K562 (cell line): ENCODE results near the gene KYAT1. TPM values are rescaled to one million over a fixed set of nuclear protein-coding genes. Genes with fewer than 3 reads are reported as not detected.

Source experiments
- CAMTA2 ChIP-seq: fragments of 250-450 bp; sonication (Bioruptor Pico); conservative IDR thresholded peaks from 2 replicates; pipeline ENCODE4 v1.5.1; 2022
- ELF1 ChIP-seq: fragments of 200-800 bp; sonication (Bioruptor generic); IDR thresholded peaks from 2 replicates; pipeline ENCODE4 v1.6.1; 2016; ENCODE audit warnings: missing genetic modification characterization, missing compliant biosample characterization
- ELF4 ChIP-seq: fragments of 450-650 bp; formaldehyde crosslinking; IDR thresholded peaks from 2 replicates; pipeline ENCODE4 v1.4.0; 2022; ENCODE audit warnings: missing genetic modification characterization
- FOXA1 ChIP-seq: fragments of 450-650 bp; IDR thresholded peaks from 2 replicates; pipeline ENCODE4 v1.6.1; 2016; ENCODE audit warnings: mild to moderate bottlenecking, borderline replicate concordance
- GTF2E2 ChIP-seq: fragments of 200-800 bp; sonication (Bioruptor generic); IDR thresholded peaks from 2 replicates; pipeline ENCODE4 v1.6.1; 2016; ENCODE audit warnings: missing genetic modification characterization, missing compliant biosample characterization
- NEUROD1 ChIP-seq: fragments of 150-350 bp; IDR thresholded peaks from 2 replicates; pipeline ENCODE4 v1.6.1; 2014; ENCODE audit warnings: borderline replicate concordance, low read length, low read depth; ENCODE audit not compliant: partially characterized antibody
- POLR2G ChIP-seq: fragments of 200-400 bp; formaldehyde crosslinking; IDR thresholded peaks from 2 replicates; pipeline ENCODE4 v1.6.1; 2017; ENCODE audit warnings: low read depth, mild to moderate bottlenecking, antibody characterized with exemption, low read length, moderate library complexity
- ZBTB7A ChIP-seq: IDR thresholded peaks from 2 replicates; pipeline ENCODE4 v1.6.1; 2011; ENCODE audit warnings: low read depth, mild to moderate bottlenecking, low read length, moderate library complexity, borderline replicate concordance; ENCODE audit not compliant: control insufficient read depth
- ZEB2 ChIP-seq: fragments of 450-650 bp; IDR thresholded peaks from 2 replicates; pipeline ENCODE4 v1.6.1; 2016
- ZNF589 ChIP-seq: fragments of 200-800 bp; sonication (Bioruptor generic); IDR thresholded peaks from 2 replicates; pipeline ENCODE4 v1.6.1; 2016; ENCODE audit warnings: low read depth, missing genetic modification characterization, missing compliant biosample characterization
- polyA plus RNA-seq, 8 experiments: library from polyadenylated mRNA; depleted of rRNA in 4 of 8; stranded (reverse) in 5 of 8; unstranded in 3 of 8; fragments of >200 nt; fragmentation: Nextera tagmentation in 2 of 8; fragmentation: Illumina TruSeq in 1 of 8; extraction: Ambion mirVana in 2 of 8; extraction: Trizol in 1 of 8; gene quantifications; 2 replicates each; pipeline versions ENCODE4 v1.2.1 to v1.2.3, GENCODE V29; 2011 to 2014; ENCODE audit warnings: inconsistent platforms in 1 of 8, missing spikeins in 1 of 8
- total RNA-seq, 7 experiments: library from RNA; depleted of rRNA in 6 of 7; stranded (reverse); fragments of >200 nt in 6 of 7; fragmentation: Illumina TruSeq in 2 of 7; extraction: Trizol in 2 of 7; gene quantifications; 2 replicates each; pipeline versions ENCODE4 v1.2.1 to v1.2.3, GENCODE V29; 2011 to 2021; ENCODE audit warnings: low replicate concordance in 1 of 7
- TF ChIP-seq, protein P1 (sequence below): sonication (generic); formaldehyde crosslinking; IDR thresholded peaks from 2 replicates; pipeline ENCODE4 v1.8.0; 2022; ENCODE audit warnings: missing genetic modification reagents, mild to moderate bottlenecking, moderate library complexity, borderline replicate concordance
- TF ChIP-seq, protein P2 (sequence below), 2 experiments: fragments of 450-650 bp in 1 of 2; sonication (generic) in 1 of 2; formaldehyde crosslinking; conservative IDR thresholded peaks; 2 replicates each; pipeline versions ENCODE4 v1.4.0 to v1.8.1; 2020 to 2022; ENCODE audit warnings: mild to moderate bottlenecking in 1 of 2, missing genetic modification reagents in 1 of 2
- TF ChIP-seq, protein P3 (sequence below): fragments of 450-650 bp; IDR thresholded peaks from 2 replicates; pipeline ENCODE4 v1.6.1; 2016; ENCODE audit warnings: low read depth
- TF ChIP-seq, protein P4 (sequence below): fragments of 250-450 bp; sonication (Bioruptor Pico); IDR thresholded peaks from 2 replicates; pipeline ENCODE4 v1.4.0; 2020; ENCODE audit warnings: mild to moderate bottlenecking

Gene KYAT1
- total and polyA plus RNA-seq, 9 of the 15 experiments (the other 6 are each of a cell fraction or from before 2014, with no cell fraction given): 6.4 to 16.8 (median 11.1) TPM

DNA sequence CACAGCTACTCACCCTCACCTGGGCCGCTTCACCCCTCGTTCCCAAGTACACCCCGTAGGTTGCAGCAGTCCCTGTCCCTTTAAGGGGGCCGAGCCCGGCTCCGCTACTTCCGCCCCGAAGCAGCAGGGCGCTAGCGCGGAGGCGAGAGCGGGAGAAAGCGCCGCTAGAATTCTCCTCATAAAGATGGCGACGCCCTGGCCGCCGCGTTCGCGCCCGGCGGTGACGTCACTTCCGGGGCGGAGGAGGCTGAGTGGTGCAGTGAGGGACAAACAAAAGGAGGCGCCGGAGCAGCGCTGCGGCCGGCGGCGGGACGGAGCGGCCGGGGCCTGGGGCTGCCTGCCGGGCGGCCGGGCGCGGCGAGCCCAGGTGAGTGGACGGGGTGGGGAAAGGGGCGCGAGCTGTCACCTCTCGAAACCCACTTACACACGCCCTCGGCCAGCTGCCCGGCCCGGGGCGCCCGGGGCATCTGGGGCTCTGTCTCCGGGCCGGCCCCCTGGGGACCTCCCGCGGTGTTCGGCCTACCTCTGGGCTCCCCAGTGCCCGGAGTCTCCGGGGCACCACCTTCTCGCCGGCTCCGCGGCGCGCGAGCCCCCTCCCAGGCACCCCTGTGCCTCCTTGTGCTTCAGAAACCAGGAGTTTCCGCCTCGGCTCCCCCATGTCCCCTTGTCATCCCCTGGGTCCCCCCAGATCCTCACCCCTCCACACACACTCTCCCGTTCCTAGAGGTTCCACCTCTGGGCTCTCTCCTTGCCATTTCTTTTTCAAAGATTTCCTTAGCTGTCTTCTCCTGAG, at the start of gene KYAT1, which contains the start of gene LRRC8A (continued):
- TF ChIP-seq FOXA1 (no peak), ZBTB7A (peak; percentile 10; the same call in 1 of the 2 replicates), ELF1 (tag) (peak; percentile 99), GTF2E2 (tag) (0 out of 2 replicates have a peak, but pooled peaks have one; percentile 64), ELF4 (CRISPR knock-in tag) (0 out of 2 replicates have a peak, but pooled peaks have one; percentile 53), CAMTA2 (CRISPR knock-in tag) (no peak), NEUROD1 (peak; percentile 74), ZEB2 (peak; percentile 86), POLR2G (peak; percentile 98), ZNF589 (CRISPR knock-in tag) (no peak)
- TF ChIP-seq, protein P1, sequence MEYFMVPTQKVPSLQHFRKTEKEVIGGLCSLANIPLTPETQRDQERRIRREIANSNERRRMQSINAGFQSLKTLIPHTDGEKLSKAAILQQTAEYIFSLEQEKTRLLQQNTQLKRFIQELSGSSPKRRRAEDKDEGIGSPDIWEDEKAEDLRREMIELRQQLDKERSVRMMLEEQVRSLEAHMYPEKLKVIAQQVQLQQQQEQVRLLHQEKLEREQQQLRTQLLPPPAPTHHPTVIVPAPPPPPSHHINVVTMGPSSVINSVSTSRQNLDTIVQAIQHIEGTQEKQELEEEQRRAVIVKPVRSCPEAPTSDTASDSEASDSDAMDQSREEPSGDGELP: peak; percentile 63; the same call in 1 of the 2 replicates
- TF ChIP-seq, protein P2, sequence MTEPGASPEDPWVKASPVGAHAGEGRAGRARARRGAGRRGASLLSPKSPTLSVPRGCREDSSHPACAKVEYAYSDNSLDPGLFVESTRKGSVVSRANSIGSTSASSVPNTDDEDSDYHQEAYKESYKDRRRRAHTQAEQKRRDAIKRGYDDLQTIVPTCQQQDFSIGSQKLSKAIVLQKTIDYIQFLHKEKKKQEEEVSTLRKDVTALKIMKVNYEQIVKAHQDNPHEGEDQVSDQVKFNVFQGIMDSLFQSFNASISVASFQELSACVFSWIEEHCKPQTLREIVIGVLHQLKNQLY (CRISPR knock-in tag; conservative IDR thresholded peaks at IDR 0.05): no peak
- TF ChIP-seq, protein P3, sequence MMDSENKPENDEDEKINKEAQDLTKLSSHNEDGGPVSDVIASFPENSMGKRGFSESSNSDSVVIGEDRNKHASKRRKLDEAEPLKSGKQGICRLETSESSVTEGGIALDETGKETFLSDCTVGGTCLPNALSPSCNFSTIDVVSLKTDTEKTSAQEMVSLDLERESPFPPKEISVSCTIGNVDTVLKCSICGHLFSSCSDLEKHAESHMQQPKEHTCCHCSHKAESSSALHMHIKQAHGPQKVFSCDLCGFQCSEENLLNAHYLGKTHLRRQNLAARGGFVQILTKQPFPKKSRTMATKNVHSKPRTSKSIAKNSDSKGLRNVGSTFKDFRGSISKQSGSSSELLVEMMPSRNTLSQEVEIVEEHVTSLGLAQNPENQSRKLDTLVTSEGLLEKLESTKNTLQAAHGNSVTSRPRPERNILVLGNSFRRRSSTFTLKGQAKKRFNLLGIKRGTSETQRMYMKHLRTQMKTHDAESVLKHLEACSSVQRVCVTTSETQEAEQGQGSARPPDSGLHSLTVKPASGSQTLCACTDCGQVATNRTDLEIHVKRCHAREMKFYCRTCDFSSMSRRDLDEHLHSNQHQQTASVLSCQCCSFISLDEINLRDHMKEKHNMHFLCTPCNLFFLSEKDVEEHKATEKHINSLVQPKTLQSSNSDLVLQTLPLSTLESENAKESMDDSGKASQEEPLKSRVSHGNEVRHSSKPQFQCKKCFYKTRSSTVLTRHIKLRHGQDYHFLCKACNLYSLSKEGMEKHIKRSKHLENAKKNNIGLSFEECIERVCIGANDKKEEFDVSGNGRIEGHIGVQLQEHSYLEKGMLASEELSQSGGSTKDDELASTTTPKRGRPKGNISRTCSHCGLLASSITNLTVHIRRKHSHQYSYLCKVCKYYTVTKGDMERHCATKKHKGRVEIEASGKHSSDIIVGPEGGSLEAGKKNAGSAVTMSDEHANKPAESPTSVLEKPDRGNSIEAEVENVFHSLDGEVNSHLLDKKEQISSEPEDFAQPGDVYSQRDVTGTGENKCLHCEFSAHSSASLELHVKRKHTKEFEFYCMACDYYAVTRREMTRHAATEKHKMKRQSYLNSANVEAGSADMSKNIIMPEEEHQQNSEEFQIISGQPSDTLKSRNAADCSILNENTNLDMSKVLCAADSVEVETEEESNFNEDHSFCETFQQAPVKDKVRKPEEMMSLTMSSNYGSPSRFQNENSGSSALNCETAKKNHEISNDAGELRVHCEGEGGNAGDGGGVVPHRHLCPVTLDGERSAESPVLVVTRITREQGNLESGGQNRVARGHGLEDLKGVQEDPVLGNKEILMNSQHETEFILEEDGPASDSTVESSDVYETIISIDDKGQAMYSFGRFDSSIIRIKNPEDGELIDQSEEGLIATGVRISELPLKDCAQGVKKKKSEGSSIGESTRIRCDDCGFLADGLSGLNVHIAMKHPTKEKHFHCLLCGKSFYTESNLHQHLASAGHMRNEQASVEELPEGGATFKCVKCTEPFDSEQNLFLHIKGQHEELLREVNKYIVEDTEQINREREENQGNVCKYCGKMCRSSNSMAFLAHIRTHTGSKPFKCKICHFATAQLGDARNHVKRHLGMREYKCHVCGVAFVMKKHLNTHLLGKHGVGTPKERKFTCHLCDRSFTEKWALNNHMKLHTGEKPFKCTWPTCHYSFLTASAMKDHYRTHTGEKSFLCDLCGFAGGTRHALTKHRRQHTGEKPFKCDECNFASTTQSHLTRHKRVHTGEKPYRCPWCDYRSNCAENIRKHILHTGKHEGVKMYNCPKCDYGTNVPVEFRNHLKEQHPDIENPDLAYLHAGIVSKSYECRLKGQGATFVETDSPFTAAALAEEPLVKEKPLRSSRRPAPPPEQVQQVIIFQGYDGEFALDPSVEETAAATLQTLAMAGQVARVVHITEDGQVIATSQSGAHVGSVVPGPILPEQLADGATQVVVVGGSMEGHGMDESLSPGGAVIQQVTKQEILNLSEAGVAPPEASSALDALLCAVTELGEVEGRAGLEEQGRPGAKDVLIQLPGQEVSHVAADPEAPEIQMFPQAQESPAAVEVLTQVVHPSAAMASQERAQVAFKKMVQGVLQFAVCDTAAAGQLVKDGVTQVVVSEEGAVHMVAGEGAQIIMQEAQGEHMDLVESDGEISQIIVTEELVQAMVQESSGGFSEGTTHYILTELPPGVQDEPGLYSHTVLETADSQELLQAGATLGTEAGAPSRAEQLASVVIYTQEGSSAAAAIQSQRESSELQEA: no peak
- TF ChIP-seq, protein P4, sequence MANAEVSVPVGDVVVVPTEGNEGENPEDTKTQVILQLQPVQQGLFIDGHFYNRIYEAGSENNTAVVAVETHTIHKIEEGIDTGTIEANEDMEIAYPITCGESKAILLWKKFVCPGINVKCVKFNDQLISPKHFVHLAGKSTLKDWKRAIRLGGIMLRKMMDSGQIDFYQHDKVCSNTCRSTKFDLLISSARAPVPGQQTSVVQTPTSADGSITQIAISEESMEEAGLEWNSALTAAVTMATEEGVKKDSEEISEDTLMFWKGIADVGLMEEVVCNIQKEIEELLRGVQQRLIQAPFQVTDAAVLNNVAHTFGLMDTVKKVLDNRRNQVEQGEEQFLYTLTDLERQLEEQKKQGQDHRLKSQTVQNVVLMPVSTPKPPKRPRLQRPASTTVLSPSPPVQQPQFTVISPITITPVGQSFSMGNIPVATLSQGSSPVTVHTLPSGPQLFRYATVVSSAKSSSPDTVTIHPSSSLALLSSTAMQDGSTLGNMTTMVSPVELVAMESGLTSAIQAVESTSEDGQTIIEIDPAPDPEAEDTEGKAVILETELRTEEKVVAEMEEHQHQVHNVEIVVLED (CRISPR knock-in tag): peak; percentile 61; the same call in 1 of the 2 replicates
